ENCODE measurements around the gene SPAG16.

GRCh38 chr2:214233164-214233563 lies 948.9 kb downstream of the SPAG16 start:
- TF ChIP-seq ESRRA (IDR thresholded peaks at IDR 0.05; ENCODE audit: borderline replicate concordance, low read length) = no peak
- no peak for TF ChIP-seq SREBF2 (IDR thresholded peaks at IDR 0.05)
- TF ChIP-seq, protein P1, sequence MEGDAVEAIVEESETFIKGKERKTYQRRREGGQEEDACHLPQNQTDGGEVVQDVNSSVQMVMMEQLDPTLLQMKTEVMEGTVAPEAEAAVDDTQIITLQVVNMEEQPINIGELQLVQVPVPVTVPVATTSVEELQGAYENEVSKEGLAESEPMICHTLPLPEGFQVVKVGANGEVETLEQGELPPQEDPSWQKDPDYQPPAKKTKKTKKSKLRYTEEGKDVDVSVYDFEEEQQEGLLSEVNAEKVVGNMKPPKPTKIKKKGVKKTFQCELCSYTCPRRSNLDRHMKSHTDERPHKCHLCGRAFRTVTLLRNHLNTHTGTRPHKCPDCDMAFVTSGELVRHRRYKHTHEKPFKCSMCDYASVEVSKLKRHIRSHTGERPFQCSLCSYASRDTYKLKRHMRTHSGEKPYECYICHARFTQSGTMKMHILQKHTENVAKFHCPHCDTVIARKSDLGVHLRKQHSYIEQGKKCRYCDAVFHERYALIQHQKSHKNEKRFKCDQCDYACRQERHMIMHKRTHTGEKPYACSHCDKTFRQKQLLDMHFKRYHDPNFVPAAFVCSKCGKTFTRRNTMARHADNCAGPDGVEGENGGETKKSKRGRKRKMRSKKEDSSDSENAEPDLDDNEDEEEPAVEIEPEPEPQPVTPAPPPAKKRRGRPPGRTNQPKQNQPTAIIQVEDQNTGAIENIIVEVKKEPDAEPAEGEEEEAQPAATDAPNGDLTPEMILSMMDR (IDR thresholded peaks at IDR 0.05) = no peak

Measured in A549 (cell line).